ENCODE data around the gene XAGE3.
"Not testable (repeated sequence)": the region's sequence is repeated elsewhere in the genome, so short reads cannot be mapped to it uniquely, and the experiment has no call there.

XAGE3 gene

GRCh38 chrX:52843619-52844018, 24.3 kb downstream of the XAGE3 start:
- DNase-seq (ENCODE audit: low read depth in 2 of 2), result not testable (repeated sequence)

- DNase-seq (ENCODE audit: low read depth in 2 of 2), result no peak
Measured at GRCh38 chrX:52839137-52839536, 28.7 kb downstream of the XAGE3 start.

DNA sequence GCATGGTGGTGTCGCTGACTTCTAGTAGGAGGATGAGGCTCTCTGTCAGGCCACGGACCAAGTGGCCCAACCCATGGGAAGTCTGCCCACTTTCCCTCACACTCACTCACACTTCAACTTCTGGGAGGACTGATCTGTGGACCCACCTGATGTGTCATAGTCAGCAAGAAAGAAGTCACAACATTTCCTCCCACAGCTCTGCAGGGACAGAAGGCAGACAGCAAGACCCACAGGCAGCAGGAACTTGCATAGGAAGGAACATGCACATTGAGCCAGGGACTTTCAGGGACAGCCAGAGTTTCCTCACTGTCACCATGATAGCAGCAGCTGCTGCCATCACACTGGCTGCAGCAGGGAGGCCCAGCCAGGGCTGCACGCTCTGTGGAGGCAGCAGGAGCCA, 37.3 kb downstream of the XAGE3 start:
- DNase-seq (ENCODE audit: low read depth in 2 of 2), result no peak

DNA sequence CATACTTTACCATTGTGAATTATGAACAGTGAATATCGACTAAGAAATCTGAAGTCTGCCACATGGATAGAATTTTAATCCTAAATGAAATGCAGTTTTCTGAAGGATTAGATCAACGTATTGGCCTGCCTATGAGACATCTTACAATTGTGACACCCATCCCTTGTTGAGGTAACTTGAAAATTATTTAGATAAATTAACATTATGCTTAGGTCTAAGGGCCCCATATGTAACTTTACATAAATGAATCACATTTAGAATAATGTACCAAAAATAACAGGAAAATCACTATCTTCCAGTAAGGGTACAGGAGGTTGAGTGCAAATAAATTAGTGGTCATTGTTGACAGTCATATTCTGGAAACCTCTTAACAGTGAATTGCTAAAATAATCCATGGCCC, 43.3 kb downstream of the XAGE3 start:
- DNase-seq (ENCODE audit: low read depth in 2 of 2), result no peak

GRCh38 chrX:52821079-52821760, 46.7 kb downstream of the XAGE3 start:
- no peak for DNase-seq (ENCODE audit: low read depth in 2 of 2)

- DNase-seq (ENCODE audit: low read depth in 2 of 2), result no peak
Measured at GRCh38 chrX:52819788-52820187, 48.1 kb downstream of the XAGE3 start.
